Measurements from ENCODE around the gene CUEDC1. TPM values are rescaled to one million over a fixed set of nuclear protein-coding genes. Genes with fewer than 3 reads are reported as not detected.
A peak's percentile ranks its signal among the peaks of the same experiment; 100 is the strongest.

Gene CUEDC1
- polyA plus RNA-seq, 1 experiment, result 48.5 TPM

DNA sequence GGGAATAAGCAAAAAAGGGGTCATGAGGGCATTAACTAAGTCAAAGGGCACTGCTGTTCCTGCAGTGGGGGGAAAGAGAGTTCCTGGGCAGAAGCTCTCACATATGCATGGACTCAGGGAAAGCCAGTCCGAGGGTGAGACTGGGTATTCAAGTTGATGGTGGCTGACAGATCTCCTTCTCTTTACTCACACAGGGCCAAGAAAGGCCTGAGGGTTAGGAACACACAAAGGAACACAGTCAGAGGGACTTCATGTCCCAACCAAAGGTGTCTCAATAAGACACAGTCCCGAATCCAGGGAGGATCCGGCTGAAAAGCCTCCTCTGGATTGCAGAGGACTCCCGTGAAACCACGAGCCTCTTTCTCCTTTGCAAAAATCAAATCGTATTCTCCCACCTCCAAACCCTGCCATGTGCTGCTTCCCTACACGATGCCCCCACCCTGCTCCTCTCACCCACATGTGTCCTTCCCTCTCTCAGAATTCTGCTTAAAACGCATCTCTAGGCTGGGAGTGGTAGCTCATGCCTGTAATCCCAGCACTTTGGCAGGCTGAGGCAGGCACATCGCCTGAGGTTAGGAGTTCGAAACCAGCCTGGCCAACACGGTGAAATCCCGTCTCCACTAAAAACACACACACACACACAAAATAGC, 23.6 kb downstream of the CUEDC1 start:
- no peaks in the 10 kb centered on the region for H3K36me3 ChIP-seq (ENCODE audit: control insufficient read depth, insufficient read depth, low read length)
- ChIA-PET POLR2A (no interaction called here), CTCF (interaction anchor here (1.2 kb wide), 1 partner anchor 21 kb away, joined by 3 read pairs; no protein-coding TSS in a partner anchor)
- TF ChIP-seq, protein P1, sequence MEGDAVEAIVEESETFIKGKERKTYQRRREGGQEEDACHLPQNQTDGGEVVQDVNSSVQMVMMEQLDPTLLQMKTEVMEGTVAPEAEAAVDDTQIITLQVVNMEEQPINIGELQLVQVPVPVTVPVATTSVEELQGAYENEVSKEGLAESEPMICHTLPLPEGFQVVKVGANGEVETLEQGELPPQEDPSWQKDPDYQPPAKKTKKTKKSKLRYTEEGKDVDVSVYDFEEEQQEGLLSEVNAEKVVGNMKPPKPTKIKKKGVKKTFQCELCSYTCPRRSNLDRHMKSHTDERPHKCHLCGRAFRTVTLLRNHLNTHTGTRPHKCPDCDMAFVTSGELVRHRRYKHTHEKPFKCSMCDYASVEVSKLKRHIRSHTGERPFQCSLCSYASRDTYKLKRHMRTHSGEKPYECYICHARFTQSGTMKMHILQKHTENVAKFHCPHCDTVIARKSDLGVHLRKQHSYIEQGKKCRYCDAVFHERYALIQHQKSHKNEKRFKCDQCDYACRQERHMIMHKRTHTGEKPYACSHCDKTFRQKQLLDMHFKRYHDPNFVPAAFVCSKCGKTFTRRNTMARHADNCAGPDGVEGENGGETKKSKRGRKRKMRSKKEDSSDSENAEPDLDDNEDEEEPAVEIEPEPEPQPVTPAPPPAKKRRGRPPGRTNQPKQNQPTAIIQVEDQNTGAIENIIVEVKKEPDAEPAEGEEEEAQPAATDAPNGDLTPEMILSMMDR (IDR thresholded peaks at IDR 0.05; ENCODE audit: insufficient read depth, low read depth, low read length), result no peak
- H3K4me3 ChIP-seq (ENCODE audit: low read depth, low read length), result no peak overlapping the region
- no peak for DNase-seq (ENCODE audit: low read depth)
- no peaks in the 10 kb centered on the region for H3K27me3 ChIP-seq (ENCODE audit: control insufficient read depth, insufficient read depth, low read length)

DNA sequence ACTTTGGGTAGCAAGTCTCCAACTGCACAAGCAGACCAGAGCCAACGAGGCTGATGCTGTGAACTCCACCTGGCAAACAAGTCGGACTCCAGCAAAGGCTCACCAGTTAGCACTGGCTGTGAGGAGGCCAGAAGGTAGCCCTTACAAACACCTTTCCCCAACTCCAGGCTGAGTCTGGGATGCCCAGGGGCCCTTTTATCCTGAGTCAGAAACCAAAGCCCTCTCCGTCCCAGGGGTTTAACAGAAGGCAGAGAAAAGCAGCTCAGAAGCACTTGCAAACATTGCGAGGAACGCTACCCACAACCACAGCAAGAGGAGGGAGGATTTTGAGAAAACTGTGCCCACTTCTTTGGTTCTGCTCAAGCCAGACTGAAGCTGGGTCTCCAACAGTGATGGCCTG, 25.0 kb downstream of the CUEDC1 start:
- ChIA-PET POLR2A (no interaction called here), CTCF (interaction anchor here (1.0 kb wide), 1 partner anchor 31 kb away, joined by 3 read pairs; no protein-coding TSS in a partner anchor)
- TF ChIP-seq, protein P1 (IDR thresholded peaks at IDR 0.05; ENCODE audit: insufficient read depth, low read depth, low read length), result no peak
- Histone ChIP-seq H3K27me3 (ENCODE audit: control insufficient read depth, insufficient read depth, low read length) (no peaks in the 10 kb centered on the region), H3K36me3 (ENCODE audit: control insufficient read depth, insufficient read depth, low read length) (no peaks in the 10 kb centered on the region), H3K4me3 (ENCODE audit: low read depth, low read length) (no peak overlapping the region)
- no peak for DNase-seq (ENCODE audit: low read depth)

DNA sequence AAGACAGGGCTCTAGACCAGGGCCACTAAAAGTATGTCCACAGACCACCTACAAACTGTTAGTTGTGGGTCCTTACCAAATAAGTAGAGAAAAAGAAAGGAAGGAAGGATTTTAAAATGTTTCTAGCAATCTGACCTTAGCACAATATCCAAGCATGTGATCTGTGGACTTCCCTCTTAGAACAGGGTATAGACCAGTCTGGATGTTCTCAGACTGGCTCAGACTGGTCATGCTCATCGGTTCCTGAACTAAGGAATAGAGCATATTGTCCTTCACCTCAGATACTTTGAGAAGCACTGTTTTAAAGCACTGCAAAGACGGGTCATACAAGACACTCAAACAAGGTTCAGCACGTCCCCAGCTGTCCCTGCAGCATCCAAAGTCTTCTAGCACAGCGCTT, 25.8 kb downstream of the CUEDC1 start:
- ChIA-PET POLR2A (no interaction called here), CTCF (no interaction called here)
- no peak for DNase-seq (ENCODE audit: low read depth)
- no peaks in the 10 kb centered on the region for H3K27me3 ChIP-seq (ENCODE audit: control insufficient read depth, insufficient read depth, low read length)
- TF ChIP-seq, protein P1 (IDR thresholded peaks at IDR 0.05; ENCODE audit: insufficient read depth, low read depth, low read length), result no peak
- no peaks in the 10 kb centered on the region for H3K36me3 ChIP-seq (ENCODE audit: control insufficient read depth, insufficient read depth, low read length)
- no peak overlapping the region for H3K4me3 ChIP-seq (ENCODE audit: low read depth, low read length)

DNA sequence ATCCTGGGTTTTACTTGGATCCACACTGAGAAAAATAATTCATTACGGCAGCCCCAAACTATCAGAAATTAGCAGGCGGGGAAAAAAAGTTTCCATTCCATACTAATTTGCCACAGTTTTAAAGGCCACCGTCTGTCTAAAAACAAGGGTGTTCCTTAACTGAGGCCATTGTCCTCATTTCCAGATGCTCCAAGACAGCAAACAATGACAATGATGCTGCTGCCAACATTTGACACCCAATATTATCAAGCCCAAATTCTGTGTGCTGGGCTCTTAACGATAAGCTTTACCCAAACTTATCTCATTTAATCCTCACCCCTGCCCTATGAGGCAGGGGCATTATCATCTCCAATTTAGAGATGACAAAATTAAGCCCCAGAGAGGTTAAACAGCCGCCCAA, 26.3 kb downstream of the CUEDC1 start:
- TF ChIP-seq, protein P1 (IDR thresholded peaks at IDR 0.05; ENCODE audit: insufficient read depth, low read depth, low read length), result no peak
- no peak overlapping the region for H3K4me3 ChIP-seq (ENCODE audit: low read depth, low read length)
- no peaks in the 10 kb centered on the region for H3K36me3 ChIP-seq (ENCODE audit: control insufficient read depth, insufficient read depth, low read length)
- POLR2A ChIA-PET, result no interaction called here
- no peak for DNase-seq (ENCODE audit: low read depth)
- CTCF ChIA-PET, result no interaction called here
- H3K27me3 ChIP-seq (ENCODE audit: control insufficient read depth, insufficient read depth, low read length), result no peaks in the 10 kb centered on the region

DNA sequence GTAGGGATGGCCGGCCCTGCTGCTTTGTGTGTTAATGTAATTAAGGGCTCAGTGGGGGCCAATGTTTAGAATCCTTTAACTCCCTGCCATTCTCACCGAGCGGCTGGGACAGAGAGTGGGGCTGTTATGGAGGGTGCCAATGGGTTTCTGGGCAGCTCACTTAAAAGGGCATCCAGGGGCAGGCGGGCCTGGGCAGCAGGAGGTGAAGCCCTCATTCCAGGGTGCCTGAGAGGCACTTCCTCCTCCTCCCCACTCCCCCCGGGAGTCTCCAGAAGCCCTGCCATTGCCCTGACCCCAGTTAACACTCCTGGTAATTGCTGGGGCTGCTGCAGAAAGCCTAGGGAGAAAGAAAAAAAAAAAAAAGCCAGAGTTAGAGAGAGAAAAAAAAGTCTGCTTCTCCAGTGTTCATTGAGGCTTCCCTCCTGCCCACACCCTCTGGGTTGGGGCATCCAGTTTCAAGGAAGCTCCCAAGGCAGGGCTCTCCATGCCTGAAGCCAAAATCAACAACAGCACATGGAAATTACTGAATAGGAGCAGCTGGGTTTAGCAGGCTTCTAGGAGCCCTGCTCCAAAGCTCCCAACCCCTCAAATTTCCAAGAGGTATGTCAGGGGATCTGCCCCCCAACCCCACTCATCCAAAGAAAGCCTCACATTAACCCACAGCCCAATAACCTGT, 28.0 kb downstream of the CUEDC1 start:
- Histone ChIP-seq H3K4me3 (ENCODE audit: low read depth, low read length) (no peak overlapping the region), H3K27me3 (ENCODE audit: control insufficient read depth, insufficient read depth, low read length) (no peaks in the 10 kb centered on the region), H3K36me3 (ENCODE audit: control insufficient read depth, insufficient read depth, low read length) (no peaks in the 10 kb centered on the region)
- peak; percentile 53 for DNase-seq (ENCODE audit: low read depth)
- TF ChIP-seq, protein P1 (IDR thresholded peaks at IDR 0.05; ENCODE audit: insufficient read depth, low read depth, low read length), result no peak
- POLR2A ChIA-PET, result interaction anchor here (0.7 kb wide), 1 partner anchor 48 kb away, joined by 14 read pairs; no protein-coding TSS in a partner anchor
- CTCF ChIA-PET, result interaction anchor here (0.6 to 1.5 kb wide), 4 partner anchors 9 to 35 kb away, joined by 3 read pairs; no protein-coding TSS in a partner anchor
